Prostate gland (tissue), 2 donors: ENCODE measurements around the gene CMPK1.

Experiments used
- POLR2A ChIP-seq: fragments of 450-650 bp; IDR thresholded peaks from one replicate; pipeline ENCODE4 v1.6.1; 2016; ENCODE audit warnings: antibody characterized with exemption, mild to moderate bottlenecking
- POLR2AphosphoS5 ChIP-seq: sonication (generic); formaldehyde crosslinking; IDR thresholded peaks from one replicate; pipeline ENCODE4 v1.6.1; 2017; ENCODE audit warnings: antibody characterized with exemption
- TF ChIP-seq, protein P1 (sequence below), 4 experiments: fragments of 200-600 bp in 2 of 4; fragments of 450-650 bp in 2 of 4; sonication (generic) in 2 of 4; IDR thresholded peaks; 1 replicate in 3 of 4; 2 replicates in 1 of 4; pipeline ENCODE4 v1.5.1; 2016 to 2019; ENCODE audit warnings: antibody characterized with exemption in 4 of 4, mild to moderate bottlenecking in 2 of 4, moderate library complexity in 2 of 4

DNA sequence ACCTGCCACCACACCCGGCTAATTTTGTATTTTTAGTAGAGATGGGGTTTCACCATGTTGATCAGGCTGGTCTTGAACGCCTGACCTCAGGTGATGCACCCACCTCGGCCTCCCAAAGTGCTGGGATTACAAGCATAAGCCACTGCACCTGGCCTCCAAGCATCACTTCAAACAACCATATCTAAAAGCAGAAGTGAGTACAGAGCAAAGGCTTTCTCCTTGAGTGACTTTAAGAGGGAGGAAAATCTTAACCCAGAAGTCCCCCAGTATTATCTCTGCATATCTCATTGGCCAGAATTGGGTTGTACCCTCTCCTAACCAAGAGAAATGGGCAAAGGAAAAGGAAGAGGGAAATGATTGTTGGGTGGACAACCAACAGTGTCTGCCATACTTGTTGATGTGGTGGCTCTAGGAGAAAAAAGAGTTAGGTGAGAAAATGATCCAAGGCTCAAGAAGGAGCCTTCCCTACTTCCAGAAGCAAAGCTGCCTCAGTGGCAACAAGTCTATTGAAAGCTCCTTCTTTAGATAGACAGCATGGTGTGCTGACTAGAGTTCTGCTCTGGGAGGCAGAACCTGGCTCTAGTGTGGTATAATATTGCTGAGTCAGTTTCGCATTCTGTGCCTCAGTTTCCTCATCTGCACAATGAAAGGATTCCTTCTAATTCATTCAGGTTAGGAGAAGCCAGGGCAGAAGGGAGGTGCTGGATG lies 65.7 kb downstream of the CMPK1 start:
- TF ChIP-seq POLR2A (no peak), POLR2AphosphoS5 (no peak)
- TF ChIP-seq, protein P1, sequence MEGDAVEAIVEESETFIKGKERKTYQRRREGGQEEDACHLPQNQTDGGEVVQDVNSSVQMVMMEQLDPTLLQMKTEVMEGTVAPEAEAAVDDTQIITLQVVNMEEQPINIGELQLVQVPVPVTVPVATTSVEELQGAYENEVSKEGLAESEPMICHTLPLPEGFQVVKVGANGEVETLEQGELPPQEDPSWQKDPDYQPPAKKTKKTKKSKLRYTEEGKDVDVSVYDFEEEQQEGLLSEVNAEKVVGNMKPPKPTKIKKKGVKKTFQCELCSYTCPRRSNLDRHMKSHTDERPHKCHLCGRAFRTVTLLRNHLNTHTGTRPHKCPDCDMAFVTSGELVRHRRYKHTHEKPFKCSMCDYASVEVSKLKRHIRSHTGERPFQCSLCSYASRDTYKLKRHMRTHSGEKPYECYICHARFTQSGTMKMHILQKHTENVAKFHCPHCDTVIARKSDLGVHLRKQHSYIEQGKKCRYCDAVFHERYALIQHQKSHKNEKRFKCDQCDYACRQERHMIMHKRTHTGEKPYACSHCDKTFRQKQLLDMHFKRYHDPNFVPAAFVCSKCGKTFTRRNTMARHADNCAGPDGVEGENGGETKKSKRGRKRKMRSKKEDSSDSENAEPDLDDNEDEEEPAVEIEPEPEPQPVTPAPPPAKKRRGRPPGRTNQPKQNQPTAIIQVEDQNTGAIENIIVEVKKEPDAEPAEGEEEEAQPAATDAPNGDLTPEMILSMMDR (IDR thresholded peaks at IDR 0.05): no peak
